GM10248 (cell line): ENCODE results near the gene PAK1IP1.
"Not testable (repeated sequence)": the region's sequence is repeated elsewhere in the genome, so short reads cannot be mapped to it uniquely, and the experiment has no call there.

Experiments
- CTCF ChIA-PET: fragments of 300-600 bp; sonication (Branson Sonifier 250); formaldehyde crosslinking; extraction: SDS; loops from one replicate; lab custom pipeline; 2021; ENCODE audit warnings: antibody characterized with exemption; lab: Yijun Ruan, JAX
- POLR2A ChIA-PET: fragments of 350-650 bp; sonication (Branson Sonifier 250); formaldehyde crosslinking; extraction: SDS; loops from one replicate; lab custom pipeline; 2020; ENCODE audit warnings: antibody characterized with exemption; lab: Yijun Ruan, JAX
- DNase-seq: peaks from one replicate; pipeline ENCODE4 v3.0.0; 2012; ENCODE audit errors: extremely low spot score
- TF ChIP-seq, protein P1 (sequence below): IDR thresholded peaks from 2 replicates; pipeline ENCODE4 v1.5.1; 2012; ENCODE audit warnings: mild to moderate bottlenecking, low read depth; ENCODE audit errors: extremely low read depth, missing control alignments, control extremely low read depth

PAK1IP1 gene

DNA sequence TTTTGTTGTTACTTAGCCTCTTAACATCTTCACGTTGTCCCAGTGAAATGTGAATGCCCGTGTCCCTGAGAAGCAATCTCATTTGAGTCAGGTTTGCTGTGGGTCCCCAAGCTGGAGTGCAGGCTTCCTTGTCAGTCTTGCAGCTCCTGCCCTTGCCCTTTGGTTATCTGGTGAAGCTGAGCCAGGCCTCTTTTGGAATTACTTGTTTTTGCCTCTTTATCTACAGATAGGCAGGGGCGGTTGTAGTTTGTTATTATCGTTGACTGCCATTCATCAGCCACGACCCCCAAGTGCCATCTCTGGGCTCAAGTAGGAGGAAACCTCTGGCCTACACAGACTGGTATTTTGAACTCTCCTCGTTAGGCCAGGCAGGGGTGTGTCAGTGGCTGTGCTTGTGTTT lies 30.3 kb downstream of the PAK1IP1 start:
- ChIA-PET POLR2A (no interaction called here), CTCF (interaction anchor here (1.9 kb wide), 1 partner anchor 17 kb away, joined by 8 read pairs; no protein-coding TSS in a partner anchor)
- TF ChIP-seq, protein P1, sequence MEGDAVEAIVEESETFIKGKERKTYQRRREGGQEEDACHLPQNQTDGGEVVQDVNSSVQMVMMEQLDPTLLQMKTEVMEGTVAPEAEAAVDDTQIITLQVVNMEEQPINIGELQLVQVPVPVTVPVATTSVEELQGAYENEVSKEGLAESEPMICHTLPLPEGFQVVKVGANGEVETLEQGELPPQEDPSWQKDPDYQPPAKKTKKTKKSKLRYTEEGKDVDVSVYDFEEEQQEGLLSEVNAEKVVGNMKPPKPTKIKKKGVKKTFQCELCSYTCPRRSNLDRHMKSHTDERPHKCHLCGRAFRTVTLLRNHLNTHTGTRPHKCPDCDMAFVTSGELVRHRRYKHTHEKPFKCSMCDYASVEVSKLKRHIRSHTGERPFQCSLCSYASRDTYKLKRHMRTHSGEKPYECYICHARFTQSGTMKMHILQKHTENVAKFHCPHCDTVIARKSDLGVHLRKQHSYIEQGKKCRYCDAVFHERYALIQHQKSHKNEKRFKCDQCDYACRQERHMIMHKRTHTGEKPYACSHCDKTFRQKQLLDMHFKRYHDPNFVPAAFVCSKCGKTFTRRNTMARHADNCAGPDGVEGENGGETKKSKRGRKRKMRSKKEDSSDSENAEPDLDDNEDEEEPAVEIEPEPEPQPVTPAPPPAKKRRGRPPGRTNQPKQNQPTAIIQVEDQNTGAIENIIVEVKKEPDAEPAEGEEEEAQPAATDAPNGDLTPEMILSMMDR, result no peak
- no peak for DNase-seq

DNA sequence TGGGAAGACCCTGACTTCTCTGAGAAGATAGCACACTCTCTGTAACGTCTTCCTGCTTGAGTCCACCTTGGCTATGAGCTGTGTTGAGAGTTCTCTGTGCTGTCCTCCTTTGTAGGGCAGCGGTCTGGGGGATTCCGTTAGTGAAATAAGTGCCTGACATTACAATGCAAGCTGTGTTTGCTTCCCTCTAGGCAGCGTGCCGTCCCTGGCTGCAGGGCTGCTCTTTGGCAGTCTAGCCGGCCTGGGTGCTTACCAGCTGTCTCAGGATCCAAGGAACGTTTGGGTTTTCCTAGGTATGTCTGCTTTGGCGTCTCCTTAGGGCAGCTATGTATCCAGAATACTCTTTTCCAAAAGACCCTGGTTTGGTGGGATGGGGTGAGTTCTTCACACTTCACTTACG lies 30.9 kb downstream of the PAK1IP1 start:
- POLR2A ChIA-PET, result no interaction called here
- TF ChIP-seq, protein P1, result no peak
- CTCF ChIA-PET, result interaction anchor here (1.3 kb wide), 1 partner anchor 34 kb away, joined by 3 read pairs; no protein-coding TSS in a partner anchor
- no peak for DNase-seq

DNA sequence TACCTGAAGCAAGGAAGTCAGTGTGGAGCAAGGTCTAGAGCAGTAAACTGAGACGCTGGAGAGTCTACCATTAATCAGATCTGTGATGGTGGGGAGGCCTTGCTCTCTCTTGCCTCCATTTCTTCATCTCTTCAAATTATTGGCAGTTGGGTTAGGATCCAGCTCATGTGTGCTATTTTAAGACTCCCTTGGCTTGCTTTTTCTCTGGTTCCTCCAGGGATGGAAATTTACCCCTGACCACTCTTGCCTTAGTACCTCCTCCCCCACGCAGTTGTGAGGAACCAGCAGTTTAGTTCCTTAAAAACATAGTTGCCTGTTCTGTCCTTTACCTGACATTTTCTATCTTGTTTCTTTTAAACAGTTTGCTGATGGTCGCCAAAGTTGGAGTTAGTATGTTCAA lies 35.5 kb downstream of the PAK1IP1 start:
- DNase-seq, result no peak
- TF ChIP-seq, protein P1, result no peak
- ChIA-PET CTCF (interaction anchor here (1.8 kb wide), 1 partner anchor 252 kb away, joined by 4 read pairs; no protein-coding TSS in a partner anchor), POLR2A (no interaction called here)

DNA sequence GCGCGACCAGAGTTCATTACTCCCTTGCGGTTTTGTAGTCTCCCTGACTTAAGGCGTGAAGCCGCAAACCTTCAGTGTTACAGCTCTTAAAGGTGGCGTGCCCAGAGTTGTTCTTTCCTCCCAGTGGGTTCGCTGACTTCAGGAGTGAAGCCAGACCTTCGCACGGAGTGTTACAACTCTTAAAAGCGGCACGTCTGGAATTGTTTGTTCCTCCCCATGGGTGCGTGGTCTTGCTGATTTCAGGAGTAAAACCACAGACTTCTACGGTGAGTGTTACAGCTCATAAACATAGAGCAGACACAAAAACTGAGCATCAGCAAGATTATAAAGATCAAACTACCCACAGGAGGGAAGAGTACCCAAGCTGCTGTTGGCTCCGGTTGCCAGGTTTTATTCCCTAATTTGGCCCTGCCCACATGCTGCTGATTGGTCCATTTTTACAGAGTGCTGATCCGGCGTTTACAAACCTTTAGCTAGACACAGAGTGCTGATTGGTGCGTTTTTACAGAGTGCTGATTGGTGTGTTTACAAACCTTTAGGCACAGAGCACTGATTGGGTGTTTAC lies 38.5 kb downstream of the PAK1IP1 start:
- TF ChIP-seq, protein P1, result no peak
- POLR2A ChIA-PET, result no interaction called here
- DNase-seq, result no peak
- CTCF ChIA-PET, result interaction anchor here (1.0 to 1.6 kb wide), 4 partner anchors 8 to 13 kb away, joined by 3 to 4 read pairs (median 3); partner anchors contain the start of gene TMEM14C

DNA sequence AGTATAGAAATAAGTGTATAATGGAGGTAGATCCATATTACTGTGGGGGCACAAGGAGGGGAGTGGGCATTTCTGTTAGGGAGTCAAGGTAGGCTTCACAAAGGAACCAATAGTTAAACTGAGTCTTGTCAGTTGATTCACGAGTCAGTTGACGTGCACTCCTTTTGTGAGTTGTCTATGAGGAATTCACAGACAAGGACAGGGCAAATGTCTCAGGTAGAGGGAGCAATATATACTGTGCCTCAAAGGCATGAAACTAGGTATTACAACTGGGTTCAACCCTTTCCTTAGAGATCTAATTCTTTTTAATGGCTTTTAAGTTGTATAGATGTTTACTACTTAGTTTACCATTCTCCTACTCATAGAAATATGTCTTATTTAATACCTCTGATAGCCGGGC lies 39.1 kb downstream of the PAK1IP1 start:
- no peak for DNase-seq
- POLR2A ChIA-PET, result no interaction called here
- CTCF ChIA-PET, result interaction anchor here (1.2 kb wide), 1 partner anchor 8 kb away, joined by 3 read pairs; no protein-coding TSS in a partner anchor
- TF ChIP-seq, protein P1, result no peak

DNA sequence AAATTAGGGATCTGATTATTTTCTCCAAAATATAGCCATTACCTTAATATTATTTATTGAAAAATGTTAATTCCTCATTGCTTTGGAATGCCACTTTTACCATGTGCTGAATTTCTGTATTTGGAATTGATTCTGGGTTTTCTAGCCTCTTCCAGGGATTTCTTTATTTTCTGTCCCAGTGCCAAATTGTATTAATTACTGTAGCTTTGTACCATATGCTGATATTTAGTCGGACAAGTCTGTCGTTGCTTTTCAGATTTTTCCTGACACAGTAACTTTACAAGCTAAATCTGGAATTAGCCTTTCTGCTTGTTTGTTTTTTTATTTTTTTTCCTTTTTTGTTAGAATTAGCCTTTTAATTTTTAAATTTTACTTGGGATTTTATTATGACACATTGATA lies 42.0 kb downstream of the PAK1IP1 start:
- no peak for DNase-seq
- TF ChIP-seq, protein P1, result no peak
- CTCF ChIA-PET, result interaction anchor here (0.8 to 2.5 kb wide), 5 partner anchors 9 to 258 kb away, joined by 3 to 11 read pairs (median 6); partner anchors contain the start of gene TMEM14C
- POLR2A ChIA-PET, result no interaction called here

DNA sequence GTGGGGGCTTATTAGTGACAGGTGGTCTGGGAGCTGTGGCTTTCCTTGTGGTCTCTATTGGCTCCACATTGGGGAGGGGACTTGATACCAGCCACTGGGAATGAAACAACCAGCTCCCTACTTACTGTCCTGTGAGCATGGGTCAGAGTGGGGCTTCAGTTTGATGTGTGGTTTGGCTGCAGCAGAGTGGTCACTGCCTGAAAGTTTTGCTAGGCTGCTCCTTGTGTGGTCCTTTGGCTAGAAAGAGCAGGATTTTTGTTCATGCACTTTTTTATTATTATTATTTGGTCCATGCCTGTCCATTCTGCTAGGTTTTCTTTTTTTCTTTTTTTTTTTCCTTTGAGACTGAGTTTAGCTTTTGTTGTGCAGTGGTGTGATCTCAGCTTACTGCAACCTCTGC lies 45.3 kb downstream of the PAK1IP1 start:
- no peak for DNase-seq
- TF ChIP-seq, protein P1, result no peak
- CTCF ChIA-PET, result no interaction called here
- POLR2A ChIA-PET, result no interaction called here

DNA sequence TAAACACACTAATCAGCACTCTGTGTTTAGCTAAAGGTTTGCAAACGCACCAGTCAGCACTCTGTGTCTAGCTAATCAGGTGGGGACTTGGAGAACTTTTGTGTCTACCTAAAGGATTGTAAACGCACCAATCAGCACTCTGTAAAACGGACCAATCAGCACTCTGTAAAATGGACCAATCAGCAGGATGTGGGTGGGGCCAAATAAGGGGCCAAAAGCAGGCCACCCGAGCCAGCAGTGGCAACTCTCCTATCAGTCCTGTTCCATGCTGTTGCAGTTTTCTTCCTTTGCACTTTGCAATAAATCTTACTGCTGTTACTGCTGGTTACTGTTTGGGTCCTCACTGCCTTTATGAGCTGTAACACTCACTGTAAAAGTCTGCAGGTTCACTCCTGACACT lies 46.9 kb downstream of the PAK1IP1 start:
- CTCF ChIA-PET, result interaction anchor here (0.7 to 2.4 kb wide), 5 partner anchors 8 to 21 kb away, joined by 3 to 8 read pairs (median 3); no protein-coding TSS in a partner anchor
- POLR2A ChIA-PET, DNase-seq: not testable (repeated sequence)
